Glomerular endothelial cell (primary cell): ENCODE data around the gene GJA10. TPM values are rescaled to one million over a fixed set of nuclear protein-coding genes. Genes with fewer than 3 reads are reported as not detected.

ENCODE experiments used
- DNase-seq: peaks from one replicate; pipeline ENCODE4 v3.0.0-alpha.2; 2011; ENCODE audit warnings: low read depth, low spot score; ENCODE audit errors: extremely low read depth
- total RNA-seq: library from RNA; depleted of rRNA; stranded (reverse); fragments of >200 nt; gene quantifications from 2 replicates; pipeline ENCODE4 v1.2.3, GENCODE V29; 2015

The GJA10 gene
- total RNA-seq, 1 donor from 2014 or later: not detected

- DNase-seq: no peak
Measured at GRCh38 chr6:89942601-89943000, 48.3 kb downstream of the GJA10 start.

GRCh38 chr6:89944181-89944755 lies 50.0 kb downstream of the GJA10 start:
- DNase-seq: no peak

- DNase-seq: no peak
Measured at GRCh38 chr6:89944826-89945407, 50.6 kb downstream of the GJA10 start.

Other genes with a start within 250 kb of the GJA10 start
- gene MDN1, start 74.7 kb upstream of the GJA10 start, total RNA-seq: 17.6 and 23.6 TPM in 2 replicates
- 6.6 and 12.5 TPM in 2 replicates for gene CASP8AP2, start 64.6 kb upstream of the GJA10 start, total RNA-seq